GM19455 (cell line): Measurements from ENCODE around the gene CFAP100.

ENCODE experiments used
- ATAC-seq: cut with Tn5 transposase; IDR thresholded peaks from one replicate; pipeline ENCODE4 v1.9.1; 2021; ENCODE audit not compliant: unreplicated experiment

The CFAP100 gene

DNA sequence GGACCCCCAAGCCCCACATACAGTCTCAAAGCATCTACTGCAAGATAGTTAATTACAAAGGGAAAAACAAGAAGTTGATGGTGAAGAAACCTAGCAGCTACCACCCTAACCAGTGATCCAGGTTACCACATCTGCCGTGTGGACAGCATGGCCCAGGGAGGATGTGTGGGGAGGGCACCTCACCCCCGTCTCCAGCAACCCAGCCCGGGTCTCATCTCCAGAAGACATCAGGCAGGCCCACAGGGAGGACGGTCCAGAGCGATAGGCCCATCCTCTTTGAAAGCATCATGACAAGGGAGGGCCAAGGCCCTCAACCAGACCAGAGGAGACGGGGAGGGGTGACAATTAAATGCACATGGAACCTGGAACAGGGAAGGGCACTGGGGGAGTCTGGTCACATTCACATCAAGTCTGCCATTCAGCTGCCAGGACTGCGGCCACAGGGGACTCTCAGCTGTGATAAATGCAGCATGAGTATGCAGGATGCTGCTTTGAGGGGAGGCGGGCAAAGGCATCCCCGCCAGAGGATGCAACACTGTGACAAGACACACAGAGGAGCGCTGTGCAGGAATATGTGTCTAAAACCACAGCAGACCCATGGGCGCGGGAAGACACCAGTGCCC, 62.2 kb downstream of the CFAP100 start:
- no peak for ATAC-seq

DNA sequence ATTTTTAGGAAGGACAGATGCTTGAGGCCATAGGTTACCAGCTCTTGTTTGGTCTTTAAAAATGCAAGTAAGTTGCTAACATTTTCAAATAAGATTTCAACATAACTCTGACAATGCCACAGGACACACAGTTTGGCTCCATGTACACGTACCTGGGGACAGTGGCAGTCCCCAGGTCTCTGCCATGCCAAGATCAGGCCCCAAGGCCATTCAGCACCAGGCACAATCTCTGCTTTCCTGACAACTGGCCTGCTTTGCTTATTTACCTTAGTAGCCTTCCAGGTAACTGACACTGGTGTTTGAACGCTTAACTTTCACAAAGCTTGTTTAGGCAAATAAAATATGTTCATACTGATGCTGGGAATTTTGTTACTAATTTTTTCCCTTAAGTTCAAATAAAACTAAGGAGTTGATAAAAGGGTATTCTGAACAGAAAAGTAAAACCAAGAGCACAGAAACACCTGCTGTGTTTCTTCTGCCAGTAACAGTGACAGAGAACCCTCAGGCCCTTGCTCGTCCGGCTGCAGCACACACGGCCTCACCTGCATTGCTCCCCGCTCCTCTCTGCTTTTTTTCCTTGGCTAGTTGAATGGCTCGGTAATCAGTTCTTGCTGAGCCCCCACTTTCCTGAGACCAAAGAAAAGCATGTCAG, 64.5 kb downstream of the CFAP100 start:
- ATAC-seq = no peak

DNA sequence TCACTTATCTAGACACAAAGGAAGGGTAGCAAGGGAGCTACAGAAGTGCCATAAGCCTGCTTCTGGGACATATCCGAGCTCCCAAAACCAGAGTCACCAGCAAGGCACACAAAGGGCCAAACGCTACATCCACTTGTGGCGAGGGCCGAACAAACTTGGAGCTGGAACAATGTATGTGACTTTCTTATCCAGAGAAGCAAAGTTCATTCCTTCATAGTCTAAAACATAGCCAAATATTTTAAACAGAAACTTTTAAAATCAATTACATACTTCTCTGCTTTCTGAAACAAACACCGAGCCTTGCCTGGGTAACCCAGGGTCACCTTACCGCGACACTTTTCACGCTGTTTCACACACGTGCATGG, 65.0 kb downstream of the CFAP100 start:
- ATAC-seq = no peak

DNA sequence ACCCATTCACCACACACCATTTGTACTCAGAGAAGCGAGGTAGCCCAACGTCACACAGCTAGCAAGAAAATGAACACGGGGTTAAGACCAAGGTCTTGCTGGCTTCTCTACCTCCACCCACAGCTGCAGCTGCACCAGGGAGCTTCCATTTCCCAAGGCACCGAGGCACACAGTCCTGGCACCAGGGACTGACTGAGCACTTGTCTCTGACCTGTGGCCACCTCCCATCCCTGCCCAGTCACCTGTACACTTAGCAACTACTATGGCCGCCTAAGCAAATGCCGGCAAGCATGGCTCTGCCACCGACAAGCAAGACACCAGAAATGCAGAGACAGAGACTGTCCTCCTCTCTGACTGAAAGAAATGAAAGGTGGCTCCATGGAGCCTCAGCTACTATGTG, 65.7 kb downstream of the CFAP100 start:
- ATAC-seq = no peak

DNA sequence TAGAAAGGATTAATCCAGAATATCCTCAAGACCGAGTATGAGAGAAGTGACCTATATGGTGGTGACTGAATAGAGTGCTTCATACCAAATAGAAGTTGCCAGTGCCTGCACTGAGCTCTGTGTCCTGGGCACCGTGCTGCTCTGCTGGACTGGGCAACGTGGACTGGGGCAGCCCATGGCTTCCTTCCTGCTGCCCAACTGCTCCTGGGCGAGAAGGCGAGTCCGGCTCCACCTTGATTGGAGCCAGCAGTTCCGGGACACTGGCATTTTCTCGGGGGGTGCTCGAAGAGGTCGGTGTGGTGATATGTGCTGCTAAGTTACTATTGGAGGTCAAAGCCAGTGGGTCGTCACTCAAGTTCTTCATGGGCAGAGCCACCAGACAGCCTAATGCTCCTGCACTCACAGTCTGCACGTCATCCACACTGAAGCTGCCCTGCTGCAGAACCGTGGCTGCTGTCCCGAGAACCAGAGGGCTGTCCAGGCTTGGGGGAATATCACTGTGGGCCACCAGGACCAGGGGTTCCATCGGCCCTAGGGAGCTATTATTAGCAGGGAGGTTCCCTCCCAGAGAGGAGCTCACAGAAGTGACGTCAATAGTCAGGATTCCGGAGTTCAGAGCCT, 66.9 kb downstream of the CFAP100 start:
- ATAC-seq = no peak

DNA sequence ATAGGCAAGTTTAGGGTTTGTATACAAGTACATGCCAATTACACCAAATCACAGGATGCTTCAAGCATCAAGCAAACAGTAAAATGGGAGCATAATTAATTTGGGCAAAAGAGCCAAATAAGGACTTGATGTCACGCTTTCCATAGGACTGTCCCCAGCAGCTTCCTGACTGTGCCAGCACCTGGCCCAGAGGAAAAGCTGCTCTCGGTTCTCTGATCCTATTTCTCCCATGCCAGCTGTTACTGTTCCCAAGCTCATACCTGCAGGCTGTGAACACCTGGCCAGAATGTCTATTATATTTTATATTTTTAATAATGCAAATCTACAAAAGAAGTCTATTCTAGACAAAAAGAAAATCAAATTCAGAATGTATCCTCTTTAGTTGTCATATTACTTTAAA, 68.8 kb downstream of the CFAP100 start:
- ATAC-seq = no peak

DNA sequence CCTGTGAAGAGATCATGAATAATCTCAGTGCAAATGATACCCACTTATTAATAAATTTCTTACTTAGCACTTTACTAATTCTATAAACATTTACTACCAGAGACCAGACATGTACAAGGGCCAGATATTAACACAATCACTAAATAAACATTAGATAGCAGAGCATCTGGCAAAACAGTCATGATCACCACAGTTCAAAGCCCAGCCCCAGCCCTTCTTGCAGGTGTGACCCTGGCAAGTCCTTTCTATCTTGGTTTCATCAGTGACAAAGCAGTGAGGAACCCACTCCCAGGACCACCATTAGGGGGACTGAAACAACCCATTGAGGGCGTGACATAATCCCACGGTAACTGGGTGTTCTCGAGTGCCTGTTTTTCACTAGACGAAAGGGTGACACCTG, 69.4 kb downstream of the CFAP100 start:
- ATAC-seq = no peak

DNA sequence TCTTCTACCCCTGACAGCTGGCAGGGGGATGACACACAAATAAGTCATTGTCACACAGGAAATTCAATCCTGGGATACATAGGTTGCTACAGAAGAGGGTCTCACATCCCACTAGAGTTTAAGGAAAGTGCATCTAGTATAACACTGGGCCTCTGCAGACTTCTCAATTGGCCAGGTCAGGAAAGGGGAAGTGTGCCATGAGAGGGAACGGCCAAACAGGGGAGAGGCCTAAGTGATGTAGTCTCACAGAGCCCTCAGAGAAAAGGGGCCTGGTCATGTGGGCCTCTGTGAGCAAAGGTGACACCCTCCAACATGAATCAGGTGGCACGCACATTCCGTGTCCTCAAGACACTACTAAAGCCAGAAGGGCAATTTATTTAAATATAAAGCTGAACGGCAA, 69.8 kb downstream of the CFAP100 start:
- ATAC-seq = no peak

DNA sequence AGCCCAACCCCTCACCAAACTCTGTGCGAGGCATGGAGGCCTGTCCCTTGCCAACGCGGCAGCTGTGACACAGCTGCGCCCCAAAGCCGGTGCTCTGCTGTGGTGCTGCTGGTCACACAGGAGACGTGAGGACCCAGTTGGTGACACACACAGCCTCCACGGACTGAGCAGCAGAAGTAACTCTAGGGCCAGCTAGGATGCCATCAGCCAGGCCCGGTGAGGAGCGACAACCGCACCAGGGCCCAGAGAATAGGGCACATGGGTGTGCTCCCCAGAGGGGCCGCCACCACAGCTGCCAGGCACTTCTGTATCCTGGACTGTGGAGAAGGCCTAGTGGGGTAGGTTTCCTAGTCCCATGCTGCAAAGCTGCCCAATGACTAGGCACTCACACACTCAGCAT, 70.3 kb downstream of the CFAP100 start:
- ATAC-seq = no peak

DNA sequence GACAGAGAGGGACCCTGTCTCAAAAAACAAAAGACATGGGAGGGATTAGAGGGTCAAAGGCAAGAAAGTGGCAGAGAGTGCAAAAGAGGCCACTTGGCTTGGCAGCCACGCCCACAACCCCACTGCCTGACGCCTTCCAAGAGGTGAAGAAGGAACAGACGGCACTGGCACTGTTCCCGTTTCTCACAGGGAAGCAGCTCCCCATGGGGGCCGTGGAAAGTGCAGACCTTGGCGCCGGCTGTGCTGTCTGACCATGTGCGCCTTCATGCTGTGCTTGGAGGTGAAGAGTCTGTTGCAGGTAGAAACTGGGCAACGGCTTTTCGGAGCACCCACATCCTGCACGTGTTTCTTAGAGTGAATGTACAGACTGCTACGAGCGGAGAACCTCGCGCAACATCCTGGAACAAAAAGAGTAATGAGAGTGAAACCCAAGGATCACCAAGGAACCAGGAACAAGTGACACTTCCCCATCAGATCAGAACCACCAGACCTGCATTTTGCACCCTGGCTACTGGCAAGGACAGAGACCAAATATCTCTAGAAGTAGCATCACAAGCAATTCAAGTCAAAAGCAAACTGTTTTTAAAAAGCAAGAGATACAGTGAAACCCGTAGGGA, 71.3 kb downstream of the CFAP100 start:
- no peak for ATAC-seq

DNA sequence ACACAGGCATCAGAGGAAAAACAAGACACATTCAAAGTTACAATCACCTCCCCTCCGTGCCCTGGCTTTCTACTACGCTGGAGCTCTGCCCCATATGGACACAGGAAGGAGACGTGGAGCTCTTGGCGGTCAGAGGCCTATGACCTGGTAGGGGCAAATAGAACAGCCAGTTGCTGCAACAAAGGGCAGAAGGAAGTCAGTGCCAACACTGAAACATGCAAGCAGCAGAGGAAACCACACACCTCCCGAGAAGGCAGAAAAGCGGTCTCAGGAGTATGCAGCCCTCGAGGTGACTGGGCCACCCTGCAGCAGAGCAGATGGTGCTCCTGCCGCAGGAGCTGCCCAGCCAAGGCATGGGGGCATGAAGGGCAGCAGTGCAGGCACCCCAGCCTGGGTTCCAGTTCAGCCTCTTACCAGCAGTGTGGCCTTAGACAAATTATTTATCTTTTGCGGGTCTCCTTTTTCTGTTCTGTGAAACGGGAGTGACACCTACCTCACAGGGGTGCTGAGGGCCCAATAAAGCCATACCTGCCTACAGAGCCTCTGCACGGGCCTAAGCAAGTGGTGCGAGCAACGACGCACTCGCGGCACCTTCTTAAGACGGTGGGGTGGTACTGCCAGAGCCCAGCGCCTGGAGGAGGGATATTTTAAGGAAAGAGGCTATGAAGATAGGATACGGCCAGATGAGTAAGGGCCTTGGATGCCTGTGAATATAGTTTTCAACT, 72.3 kb downstream of the CFAP100 start:
- no peak for ATAC-seq

DNA sequence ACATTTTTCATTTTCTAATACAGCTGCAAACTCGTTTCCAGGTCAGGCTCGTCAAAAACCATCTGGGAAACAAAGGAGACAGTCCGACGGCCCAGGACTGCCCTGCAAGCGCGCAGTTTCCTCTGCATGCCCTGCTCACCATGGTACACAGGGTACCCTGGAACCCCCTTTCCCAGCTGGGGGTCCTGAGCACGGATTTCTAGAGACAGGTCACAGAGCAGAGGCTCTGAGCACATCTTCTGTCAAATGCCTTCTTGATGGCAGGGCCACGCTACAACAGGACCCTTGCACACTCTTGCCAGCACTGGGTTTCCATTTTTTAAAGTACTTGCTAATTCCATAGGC, 72.9 kb downstream of the CFAP100 start:
- no peak for ATAC-seq

DNA sequence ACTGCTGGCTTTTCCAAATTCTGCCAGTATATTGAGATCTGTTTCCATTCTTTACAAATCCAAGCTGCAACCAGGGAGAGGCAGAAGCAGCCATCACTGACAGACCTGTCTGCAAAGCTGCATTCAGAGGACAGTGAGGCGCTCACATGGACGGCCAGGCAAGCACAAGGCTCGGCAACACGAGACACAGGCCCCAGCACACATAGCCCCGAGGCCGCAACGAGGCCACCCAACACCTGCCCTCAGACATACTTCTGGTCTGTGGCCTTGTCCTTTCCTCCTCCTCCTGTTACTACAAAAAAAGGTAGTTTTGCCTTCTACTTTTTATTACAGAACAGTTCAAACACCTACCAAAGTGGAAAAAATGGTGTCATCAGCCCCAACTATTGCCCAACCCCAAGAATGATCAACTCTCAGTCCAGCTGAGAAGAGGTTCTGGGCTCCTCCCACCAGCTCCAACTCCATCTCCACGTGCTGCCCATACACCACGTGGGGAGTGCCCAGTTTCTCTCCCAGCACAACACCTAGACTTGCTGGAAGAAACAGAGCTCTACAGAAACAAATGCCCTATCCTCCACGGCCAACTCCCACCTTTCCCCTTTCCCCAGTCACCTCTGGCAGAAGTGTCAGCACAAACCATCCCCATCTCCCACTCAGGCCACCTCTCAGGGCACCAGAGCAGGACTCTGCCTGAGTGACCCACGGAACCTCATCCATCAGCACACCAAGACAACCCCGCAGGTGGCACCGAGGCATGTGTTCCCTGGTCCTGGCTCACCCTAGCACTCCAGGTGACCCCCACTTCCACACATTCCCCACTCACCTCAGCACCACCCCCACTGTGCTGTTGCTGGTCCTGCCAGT, 73.6 kb downstream of the CFAP100 start:
- ATAC-seq = no peak

DNA sequence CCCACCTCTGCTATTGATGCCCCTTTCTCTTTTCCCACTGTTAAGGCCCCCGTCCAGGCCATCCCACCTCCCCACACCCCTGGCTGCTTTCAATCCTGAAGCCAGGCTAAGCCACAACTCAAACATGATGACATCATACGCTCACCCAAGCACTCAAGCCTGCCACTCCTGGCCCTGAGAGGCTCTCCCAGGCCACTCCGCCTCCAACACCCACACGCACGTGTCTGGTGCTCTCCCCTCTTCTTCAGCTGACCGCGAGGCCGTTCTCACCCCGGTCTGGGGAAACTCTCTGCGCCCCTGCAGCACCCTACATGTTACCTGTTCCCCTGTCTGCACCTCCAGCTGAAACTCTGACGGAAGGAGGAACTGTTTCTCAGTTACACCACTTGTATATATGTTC, 74.8 kb downstream of the CFAP100 start:
- ATAC-seq = no peak

DNA sequence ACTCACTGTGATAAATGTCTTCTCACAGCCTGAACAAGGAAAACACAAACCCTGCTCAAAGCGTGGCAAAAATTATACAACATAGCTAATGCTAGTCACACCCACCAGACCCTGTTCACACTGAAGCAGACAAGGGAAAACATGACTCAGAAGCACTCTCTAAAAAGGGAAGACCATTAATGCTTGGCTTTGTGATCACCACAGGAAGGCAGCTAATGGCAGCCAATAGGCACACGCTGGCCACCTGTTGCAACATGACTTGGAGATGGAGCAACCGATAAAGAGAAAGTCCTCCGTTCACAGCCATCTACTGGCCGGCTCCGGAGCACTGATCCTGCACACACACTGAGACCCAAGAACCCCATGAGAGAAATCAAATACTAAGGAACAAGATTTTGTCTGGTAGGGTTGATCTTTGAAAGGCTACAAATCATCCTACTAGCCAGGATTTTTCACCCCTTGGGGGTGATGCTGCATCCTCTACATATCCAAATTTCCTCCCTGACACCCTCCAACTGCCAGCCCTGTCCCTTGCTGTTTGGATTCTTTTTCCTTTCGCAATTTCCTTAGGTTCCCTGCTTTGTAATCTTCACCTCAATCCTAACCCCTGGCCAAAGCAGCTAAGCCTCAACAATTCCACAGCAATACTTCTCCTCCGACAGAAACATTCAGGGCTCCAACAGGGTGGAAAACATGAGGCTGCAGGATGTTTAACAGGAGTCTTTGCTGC, 77.7 kb downstream of the CFAP100 start:
- ATAC-seq = no peak

DNA sequence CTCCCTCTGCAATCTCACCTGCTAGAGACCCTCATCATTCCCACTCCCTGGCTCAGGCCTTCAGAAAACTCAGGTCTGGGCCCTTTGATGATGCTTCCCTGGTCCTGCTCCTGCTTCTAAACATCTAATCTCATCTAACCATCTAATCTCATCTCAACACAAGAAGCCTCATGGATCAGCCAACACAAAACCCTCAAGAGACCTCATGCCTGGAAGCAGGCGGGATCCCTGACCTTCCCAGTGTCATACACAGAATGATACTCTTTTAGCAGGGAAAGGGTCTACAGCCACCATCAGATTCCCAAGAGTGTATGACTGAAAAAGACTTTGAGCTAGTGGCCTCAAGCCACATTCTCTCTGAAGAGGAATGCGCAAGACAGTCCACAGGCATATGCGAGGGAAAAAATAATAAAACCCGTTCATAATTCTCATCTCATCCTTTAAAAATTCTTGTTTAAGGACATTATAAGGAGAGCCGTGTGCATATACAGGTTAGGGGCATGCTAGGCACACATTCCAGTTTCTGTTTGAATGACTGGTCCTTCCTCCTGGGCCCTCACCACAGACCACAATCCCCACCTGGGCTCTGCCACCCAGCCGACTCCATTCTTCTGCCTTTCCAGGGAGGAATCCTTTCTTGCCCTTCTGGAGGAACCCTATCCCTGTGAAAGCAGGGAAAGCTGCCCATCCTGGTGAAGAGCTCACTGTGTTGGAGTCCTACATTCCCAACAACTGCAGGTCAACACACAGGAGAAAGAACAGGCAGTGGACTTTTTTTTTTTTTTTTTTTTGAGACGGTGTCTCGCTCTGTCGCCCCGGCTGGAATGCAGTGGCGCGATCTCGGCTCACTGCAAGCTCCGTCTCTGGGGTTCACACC, 78.8 kb downstream of the CFAP100 start:
- no peak for ATAC-seq

DNA sequence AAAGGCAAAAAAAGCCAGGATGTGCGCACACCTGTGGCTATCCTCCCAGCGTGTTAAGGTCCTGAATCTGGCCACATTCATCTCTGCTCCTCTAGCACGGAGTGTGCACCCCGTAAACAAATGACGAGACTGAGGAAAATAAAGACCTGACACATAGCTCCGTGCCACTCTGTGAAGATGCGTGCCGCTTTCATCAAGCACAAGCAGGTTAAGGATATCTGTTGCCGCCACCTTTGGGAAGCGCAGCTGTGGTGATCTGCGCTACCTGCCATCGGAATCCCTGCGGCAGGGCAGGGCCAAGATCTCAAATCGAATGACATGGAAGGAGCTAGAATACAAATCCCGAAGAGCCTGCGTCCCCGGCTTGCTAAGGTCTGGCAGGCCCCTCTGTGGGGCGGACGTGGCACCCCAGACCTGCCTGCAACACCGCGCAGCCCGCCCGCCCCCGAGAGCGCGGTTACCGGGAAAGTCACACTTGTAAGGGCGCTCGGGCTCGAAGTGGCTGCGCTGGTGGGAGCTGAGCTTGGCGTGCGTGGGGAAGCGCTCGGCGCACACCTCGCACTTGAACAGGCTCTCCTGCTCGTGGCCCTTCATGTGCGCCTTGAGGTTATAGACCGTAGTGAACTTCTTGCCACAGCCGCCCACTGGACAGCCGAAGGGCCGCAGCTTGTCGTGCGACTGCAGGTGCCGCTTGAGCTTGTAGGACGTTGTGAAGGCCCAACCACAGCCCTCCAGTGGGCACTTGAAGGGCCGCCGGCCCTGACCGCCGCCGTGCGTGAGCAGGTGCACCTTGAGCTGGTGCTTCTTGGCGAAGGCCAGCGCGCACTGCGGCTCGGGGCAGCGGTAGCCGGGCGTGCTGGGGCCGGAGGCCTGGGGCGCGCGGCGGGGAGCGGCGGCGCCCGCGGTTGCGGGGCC, 80.0 kb downstream of the CFAP100 start:
- ATAC-seq = peak; percentile 30
